ENCODE results near the gene EN1.

The EN1 gene

DNA sequence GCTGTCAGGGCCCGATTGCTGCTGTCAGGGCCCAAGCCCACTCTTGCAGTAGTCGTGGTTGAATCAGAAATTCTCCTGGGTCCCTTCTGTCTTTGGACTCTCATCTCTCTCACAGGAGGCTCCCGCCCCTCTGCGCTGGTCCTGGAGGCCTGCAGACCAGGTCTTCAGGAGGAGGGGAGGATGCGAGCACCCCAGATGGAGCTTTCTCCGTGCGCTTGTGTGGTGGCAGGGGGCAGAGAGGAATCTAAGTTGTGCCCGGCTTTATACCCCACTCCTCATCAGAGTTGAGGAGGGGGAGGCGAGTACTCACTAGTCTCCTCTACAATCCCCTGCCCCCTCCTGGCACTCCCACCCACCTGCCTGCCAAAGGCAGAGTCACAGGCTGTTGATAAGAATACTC, 10.4 kb downstream of the EN1 start:
- Histone ChIP-seq H3K4me3 (ENCODE audit: low read length) (no peak overlapping the region), H3K9ac (ENCODE audit: low read length) (no peak overlapping the region), H3K27ac (ENCODE audit: low read length) (no peak overlapping the region), H3K27me3 (ENCODE audit: control insufficient read depth, insufficient read depth, low read length) (peaks cover 100% of the 10 kb centered on the region), H3K4me1 (ENCODE audit: control insufficient read depth, low read depth, low read length) (peaks cover 13% of the 10 kb centered on the region), H3K9me3 (ENCODE audit: control insufficient read depth, low read depth, low read length) (no peaks in the 10 kb centered on the region), H3K36me3 (ENCODE audit: control insufficient read depth, low read depth, low read length) (no peaks in the 10 kb centered on the region)

DNA sequence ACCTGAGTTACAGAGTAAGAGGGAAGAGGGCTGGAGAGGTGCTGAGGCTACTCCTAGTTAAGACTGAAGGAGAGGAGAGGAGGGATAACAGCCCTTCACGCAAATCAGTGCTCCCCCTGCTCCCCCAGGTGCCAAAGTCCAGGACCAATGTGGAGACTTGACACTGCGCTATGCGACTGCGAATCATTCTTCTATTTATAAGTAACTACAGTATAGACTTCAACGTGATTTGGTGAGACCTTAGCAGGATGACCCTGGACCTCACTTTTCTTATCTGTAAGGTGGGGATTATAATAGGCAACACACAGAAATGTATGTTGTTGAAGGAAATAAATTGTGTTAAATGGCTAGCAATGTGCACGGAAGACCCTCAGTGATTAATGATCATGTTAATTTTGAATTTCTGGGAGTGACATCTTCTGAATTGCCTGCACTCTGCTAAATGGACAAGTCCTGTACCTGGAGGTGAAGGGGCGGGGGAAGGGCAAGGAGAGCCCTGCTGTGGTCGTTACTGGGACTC, 11.0 kb downstream of the EN1 start:
- H3K4me1 ChIP-seq (ENCODE audit: control insufficient read depth, low read depth, low read length) = peaks cover 9% of the 10 kb centered on the region
- H3K36me3 ChIP-seq (ENCODE audit: control insufficient read depth, low read depth, low read length) = no peaks in the 10 kb centered on the region
- H3K9ac ChIP-seq (ENCODE audit: low read length) = no peak overlapping the region
- H3K27me3 ChIP-seq (ENCODE audit: control insufficient read depth, insufficient read depth, low read length) = peaks cover 100% of the 10 kb centered on the region
- H3K4me3 ChIP-seq (ENCODE audit: low read length) = peak overlapping the region; percentile 52
- no peaks in the 10 kb centered on the region for H3K9me3 ChIP-seq (ENCODE audit: control insufficient read depth, low read depth, low read length)
- no peak overlapping the region for H3K27ac ChIP-seq (ENCODE audit: low read length)

DNA sequence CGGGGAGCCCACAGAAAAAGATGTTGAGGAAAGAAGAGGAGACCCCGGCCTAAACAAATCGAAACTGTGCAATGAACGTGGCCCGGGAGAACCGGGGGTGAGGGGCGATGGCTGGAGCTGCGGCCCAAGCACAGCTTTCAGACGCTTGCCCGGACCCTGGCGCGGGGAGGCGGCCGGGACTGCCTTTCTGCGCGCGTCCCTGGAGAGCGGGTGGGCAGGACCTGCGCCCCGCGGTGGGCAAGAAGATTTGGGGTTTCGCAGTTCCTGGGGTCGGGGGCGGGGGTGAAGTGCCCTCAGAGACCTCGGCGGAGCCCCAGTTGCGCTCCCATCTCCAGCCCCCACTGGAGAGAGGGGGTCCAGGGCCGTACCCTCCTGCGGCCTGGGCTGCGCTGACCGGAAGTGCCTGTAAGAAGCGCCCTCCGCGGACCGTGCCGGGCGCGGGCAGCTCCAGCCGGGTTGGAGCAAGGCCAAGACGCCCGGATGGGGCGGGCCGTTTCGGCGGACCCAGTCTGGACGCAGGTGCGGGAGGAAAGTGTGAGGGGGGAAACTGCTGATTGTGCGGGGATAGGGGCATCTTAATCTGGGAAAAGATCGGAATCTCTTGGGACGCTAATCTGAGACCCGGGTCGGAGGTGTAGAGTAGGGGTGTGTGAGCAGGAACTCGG, 11.6 kb downstream of the EN1 start:
- peak overlapping the region; percentile 52 for H3K4me3 ChIP-seq (ENCODE audit: low read length)
- H3K36me3 ChIP-seq (ENCODE audit: control insufficient read depth, low read depth, low read length) = no peaks in the 10 kb centered on the region
- H3K27ac ChIP-seq (ENCODE audit: low read length) = no peak overlapping the region
- peaks cover 9% of the 10 kb centered on the region for H3K4me1 ChIP-seq (ENCODE audit: control insufficient read depth, low read depth, low read length)
- peaks cover 100% of the 10 kb centered on the region for H3K27me3 ChIP-seq (ENCODE audit: control insufficient read depth, insufficient read depth, low read length)
- no peak overlapping the region for H3K9ac ChIP-seq (ENCODE audit: low read length)
- no peaks in the 10 kb centered on the region for H3K9me3 ChIP-seq (ENCODE audit: control insufficient read depth, low read depth, low read length)

DNA sequence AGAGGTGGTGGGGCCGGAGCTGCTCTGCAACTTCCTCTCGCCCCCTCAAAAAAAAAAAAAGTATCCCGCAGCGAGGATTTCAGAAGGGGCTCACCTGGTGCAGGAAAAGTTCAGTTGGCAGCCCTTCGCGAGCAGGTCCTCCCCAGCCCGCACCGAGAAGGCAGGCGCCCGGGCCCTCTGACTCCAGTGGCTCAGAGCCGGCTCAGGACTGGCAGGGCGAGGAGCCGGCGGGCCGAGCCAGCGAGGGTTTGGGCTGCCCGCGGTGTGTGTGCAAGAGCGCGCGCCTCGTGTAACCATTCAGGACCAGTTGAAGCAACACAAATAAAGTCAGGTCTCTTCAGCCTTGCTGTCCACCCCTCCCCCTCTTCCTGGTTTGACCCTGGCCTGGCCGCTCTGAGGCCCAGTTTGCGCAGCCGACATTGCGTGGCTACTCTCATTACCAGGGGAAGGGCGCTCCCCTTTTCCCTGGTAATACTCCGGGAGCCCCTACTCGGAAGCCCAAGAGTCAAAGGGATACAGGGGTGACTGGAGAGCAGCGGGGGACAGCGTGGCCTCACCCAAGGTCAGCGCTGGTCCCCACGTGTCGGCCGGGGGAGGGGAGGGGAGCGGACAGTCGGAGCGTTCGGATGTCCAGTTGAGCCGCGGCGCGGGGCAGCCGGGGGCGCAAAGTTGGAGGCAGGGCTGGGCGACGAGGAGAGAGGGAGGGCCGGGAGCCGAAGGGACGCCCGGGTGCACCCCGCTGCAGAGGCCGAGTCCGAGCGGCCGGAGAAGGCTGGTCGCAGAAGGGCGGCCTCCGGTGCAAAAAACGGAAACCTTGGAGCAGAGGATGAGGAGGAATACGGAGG, 12.3 kb downstream of the EN1 start:
- no peak overlapping the region for H3K27ac ChIP-seq (ENCODE audit: low read length)
- no peaks in the 10 kb centered on the region for H3K9me3 ChIP-seq (ENCODE audit: control insufficient read depth, low read depth, low read length)
- H3K27me3 ChIP-seq (ENCODE audit: control insufficient read depth, insufficient read depth, low read length) = peaks cover 100% of the 10 kb centered on the region
- H3K36me3 ChIP-seq (ENCODE audit: control insufficient read depth, low read depth, low read length) = no peaks in the 10 kb centered on the region
- H3K4me3 ChIP-seq (ENCODE audit: low read length) = peak overlapping the region; percentile 52
- peaks cover 9% of the 10 kb centered on the region for H3K4me1 ChIP-seq (ENCODE audit: control insufficient read depth, low read depth, low read length)
- H3K9ac ChIP-seq (ENCODE audit: low read length) = no peak overlapping the region

DNA sequence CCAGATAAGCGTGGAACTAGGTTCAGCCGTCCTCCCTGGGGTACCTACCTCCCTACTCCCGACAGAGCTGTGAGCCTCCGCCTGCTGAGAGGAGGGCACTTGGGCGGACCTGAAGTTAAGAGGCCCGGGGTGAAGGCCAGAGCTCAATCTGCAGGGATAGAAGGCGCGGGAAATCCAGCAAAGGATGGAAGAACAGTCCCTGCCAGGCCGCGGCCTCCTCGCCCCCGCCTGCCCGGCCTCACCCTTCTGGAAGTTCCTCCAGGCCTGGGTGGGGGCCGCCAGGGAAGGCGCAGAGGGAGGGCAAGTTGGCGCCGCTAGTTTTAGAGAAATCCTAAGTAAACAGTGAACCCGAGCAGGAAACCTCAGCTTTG, 13.0 kb downstream of the EN1 start:
- Histone ChIP-seq H3K4me1 (ENCODE audit: control insufficient read depth, low read depth, low read length) (peaks cover 9% of the 10 kb centered on the region), H3K9ac (ENCODE audit: low read length) (no peak overlapping the region), H3K36me3 (ENCODE audit: control insufficient read depth, low read depth, low read length) (no peaks in the 10 kb centered on the region), H3K27me3 (ENCODE audit: control insufficient read depth, insufficient read depth, low read length) (peaks cover 100% of the 10 kb centered on the region), H3K4me3 (ENCODE audit: low read length) (peak overlapping the region; percentile 52), H3K9me3 (ENCODE audit: control insufficient read depth, low read depth, low read length) (no peaks in the 10 kb centered on the region), H3K27ac (ENCODE audit: low read length) (no peak overlapping the region)

DNA sequence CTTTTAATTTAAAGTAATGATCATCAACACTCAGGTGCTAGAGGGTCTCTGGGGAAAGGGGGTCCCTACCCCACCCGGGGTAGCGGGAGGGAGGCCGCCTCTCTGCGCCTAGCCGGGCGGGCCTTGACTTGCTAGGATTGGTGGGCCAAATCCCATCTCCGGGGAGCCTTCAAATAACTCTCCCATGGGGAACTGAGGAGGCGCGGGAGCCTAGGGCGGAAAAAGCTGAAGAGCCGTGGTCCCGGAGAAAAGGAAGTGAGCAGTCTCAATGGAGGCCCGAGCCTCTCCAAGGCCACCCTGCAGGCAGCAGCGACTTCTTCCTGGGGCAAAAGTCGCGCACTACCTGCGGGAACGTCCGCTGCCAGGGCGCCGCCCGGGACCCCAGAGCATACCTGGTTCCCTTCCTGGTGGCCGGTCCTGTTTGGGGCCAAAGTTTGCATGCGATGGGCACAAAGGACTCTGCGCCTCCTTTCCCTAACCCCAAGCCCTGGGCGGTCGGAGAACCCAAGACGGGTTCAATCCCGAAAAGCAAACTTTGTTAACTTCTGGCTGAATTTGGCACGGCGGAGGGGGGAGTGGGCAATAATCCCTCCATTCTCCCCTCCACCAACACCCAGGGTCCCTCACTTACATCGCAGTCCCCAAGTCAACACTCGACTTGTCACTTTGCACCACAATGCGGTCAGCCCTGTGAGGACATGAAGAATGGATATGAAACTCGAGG, 13.6 kb downstream of the EN1 start:
- Histone ChIP-seq H3K4me3 (ENCODE audit: low read length) (peak overlapping the region; percentile 52), H3K27me3 (ENCODE audit: control insufficient read depth, insufficient read depth, low read length) (peaks cover 100% of the 10 kb centered on the region), H3K4me1 (ENCODE audit: control insufficient read depth, low read depth, low read length) (peaks cover 9% of the 10 kb centered on the region), H3K27ac (ENCODE audit: low read length) (no peak overlapping the region), H3K9me3 (ENCODE audit: control insufficient read depth, low read depth, low read length) (no peaks in the 10 kb centered on the region), H3K9ac (ENCODE audit: low read length) (no peak overlapping the region), H3K36me3 (ENCODE audit: control insufficient read depth, low read depth, low read length) (no peaks in the 10 kb centered on the region)

DNA sequence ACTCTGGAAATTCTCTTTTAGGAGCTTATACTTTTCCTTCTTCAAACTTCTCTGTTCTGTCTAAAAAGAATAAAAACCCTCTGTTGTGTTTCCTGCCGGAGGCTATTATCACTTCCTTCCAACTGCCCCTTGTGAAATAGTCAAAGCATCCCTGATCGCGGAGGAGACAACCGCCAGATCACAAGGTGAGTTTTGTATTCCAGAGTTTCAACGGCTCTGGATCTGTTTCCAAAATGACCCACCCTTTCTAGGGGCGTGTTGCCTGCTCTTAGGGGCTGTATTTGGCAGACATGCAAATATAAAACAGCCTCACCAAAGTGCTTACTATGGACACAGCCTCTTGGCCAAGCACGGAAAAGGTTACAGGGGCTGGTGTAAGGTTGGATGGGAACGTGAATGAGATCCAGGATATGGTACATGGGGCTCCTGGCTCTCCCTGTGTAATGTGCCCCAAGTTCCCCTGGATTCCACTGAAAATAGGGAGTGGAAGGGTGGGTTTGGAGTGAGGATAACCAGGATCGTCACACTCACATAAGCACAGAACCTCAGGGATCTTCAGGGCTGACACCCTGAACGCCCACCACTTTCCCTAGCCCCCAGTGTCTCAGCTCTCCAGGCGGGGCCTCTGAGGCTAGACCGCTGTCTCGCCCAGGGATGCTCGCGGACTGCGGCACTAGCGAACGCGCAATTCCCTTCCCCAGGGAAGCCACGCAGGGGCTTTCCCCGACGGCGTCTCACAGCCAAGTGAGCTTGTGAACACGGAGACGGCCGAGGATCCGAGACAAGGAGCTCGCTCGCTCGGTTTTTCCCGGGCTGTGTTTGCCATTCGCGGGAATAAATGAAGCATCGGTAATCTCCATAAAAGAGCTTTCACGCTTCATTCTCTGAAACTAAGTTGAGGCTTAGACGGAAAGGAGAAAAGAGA, 14.4 kb downstream of the EN1 start:
- Histone ChIP-seq H3K27me3 (ENCODE audit: control insufficient read depth, insufficient read depth, low read length) (peaks cover 96% of the 10 kb centered on the region), H3K4me3 (ENCODE audit: low read length) (peak overlapping the region; percentile 32)

DNA sequence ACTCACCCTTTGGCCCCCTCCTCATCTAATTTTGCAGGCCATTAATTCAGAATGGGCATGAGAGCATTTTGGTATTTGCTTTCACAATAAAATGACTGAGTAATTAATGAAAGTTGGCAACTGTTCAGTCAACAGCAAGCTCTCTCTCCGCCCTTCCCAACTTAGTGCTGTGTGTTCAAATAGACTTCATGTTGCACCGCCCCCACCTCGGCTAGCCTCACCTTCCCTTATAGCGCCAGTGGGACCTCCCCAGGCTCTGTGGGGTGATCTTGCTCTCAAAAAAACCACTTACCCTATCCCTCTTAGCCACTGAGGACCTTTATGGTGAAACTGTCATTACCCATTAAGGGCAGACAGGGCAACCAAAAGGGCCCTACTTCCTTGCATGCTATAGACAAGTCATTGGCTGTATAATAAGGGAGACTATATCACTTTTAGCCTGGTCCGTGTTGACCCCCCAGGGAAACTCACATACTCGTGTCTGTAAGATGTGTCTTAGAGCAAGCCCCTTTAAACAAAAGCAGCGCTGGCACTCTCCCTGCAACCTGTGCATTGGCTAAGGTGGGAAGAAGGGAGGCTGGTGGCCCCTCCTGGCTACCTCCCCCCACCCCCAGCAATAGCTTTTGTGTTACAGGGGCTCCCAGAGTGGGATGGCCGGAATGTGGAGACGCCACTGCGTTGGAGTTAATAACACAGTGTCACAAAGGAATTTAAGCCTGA, 15.2 kb downstream of the EN1 start:
- Histone ChIP-seq H3K36me3 (ENCODE audit: control insufficient read depth, low read depth, low read length) (no peaks in the 10 kb centered on the region), H3K4me3 (ENCODE audit: low read length) (no peak overlapping the region), H3K9me3 (ENCODE audit: control insufficient read depth, low read depth, low read length) (no peaks in the 10 kb centered on the region), H3K27ac (ENCODE audit: low read length) (no peak overlapping the region), H3K27me3 (ENCODE audit: control insufficient read depth, insufficient read depth, low read length) (peaks cover 90% of the 10 kb centered on the region), H3K9ac (ENCODE audit: low read length) (no peak overlapping the region), H3K4me1 (ENCODE audit: control insufficient read depth, low read depth, low read length) (peaks cover 9% of the 10 kb centered on the region)

More for the DNA sequence above, 14.4 kb downstream of the EN1 start:
- H3K4me1 ChIP-seq (ENCODE audit: control insufficient read depth, low read depth, low read length) = peaks cover 9% of the 10 kb centered on the region
- no peaks in the 10 kb centered on the region for H3K9me3 ChIP-seq (ENCODE audit: control insufficient read depth, low read depth, low read length)
- no peaks in the 10 kb centered on the region for H3K36me3 ChIP-seq (ENCODE audit: control insufficient read depth, low read depth, low read length)
- H3K9ac ChIP-seq (ENCODE audit: low read length) = no peak overlapping the region
- H3K27ac ChIP-seq (ENCODE audit: low read length) = no peak overlapping the region

DNA sequence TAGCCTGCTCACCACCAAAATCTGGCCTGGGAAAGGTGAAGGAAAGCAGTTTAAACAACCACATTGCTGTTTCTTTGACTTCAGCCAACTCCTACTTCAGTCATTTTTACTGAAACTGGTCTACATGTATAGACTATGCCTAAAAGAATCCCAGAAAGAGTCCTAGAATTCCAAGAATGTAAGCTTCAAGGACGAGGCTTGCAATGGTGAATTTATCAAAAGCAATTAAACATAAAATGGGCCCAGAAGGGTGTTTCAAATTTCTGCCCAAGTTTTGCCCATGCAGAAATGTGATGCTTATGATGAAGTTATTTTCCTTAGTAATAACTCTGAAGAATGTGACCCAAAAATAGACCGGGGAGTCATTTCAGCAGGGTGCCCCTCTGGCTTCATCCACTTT, 16.6 kb downstream of the EN1 start:
- H3K36me3 ChIP-seq (ENCODE audit: control insufficient read depth, low read depth, low read length) = no peaks in the 10 kb centered on the region
- H3K4me3 ChIP-seq (ENCODE audit: low read length) = no peak overlapping the region
- H3K4me1 ChIP-seq (ENCODE audit: control insufficient read depth, low read depth, low read length) = peaks cover 9% of the 10 kb centered on the region
- peaks cover 80% of the 10 kb centered on the region for H3K27me3 ChIP-seq (ENCODE audit: control insufficient read depth, insufficient read depth, low read length)
- no peak overlapping the region for H3K9ac ChIP-seq (ENCODE audit: low read length)
- H3K27ac ChIP-seq (ENCODE audit: low read length) = no peak overlapping the region
- no peaks in the 10 kb centered on the region for H3K9me3 ChIP-seq (ENCODE audit: control insufficient read depth, low read depth, low read length)

DNA sequence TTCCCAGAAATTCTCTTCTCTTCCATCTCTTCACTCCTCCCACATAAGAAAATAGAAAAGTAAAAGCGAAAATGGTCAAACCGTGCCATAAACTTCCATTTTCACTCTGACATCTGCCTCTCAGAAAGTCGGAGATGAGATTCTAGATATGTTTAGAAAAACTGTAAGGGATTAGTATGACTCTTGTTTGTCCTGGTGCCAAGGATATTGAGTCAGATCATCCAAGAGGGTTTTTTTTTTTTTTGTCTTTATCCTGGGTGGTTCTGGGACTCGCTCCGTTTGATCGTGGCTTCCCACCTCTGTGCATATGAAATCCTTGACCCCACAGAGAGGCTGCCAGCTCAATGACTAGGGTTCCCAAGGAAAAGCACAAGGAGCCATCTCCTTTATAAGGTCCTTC, 17.3 kb downstream of the EN1 start:
- Histone ChIP-seq H3K27ac (ENCODE audit: low read length) (no peak overlapping the region), H3K9me3 (ENCODE audit: control insufficient read depth, low read depth, low read length) (no peaks in the 10 kb centered on the region), H3K4me1 (ENCODE audit: control insufficient read depth, low read depth, low read length) (peaks cover 9% of the 10 kb centered on the region), H3K27me3 (ENCODE audit: control insufficient read depth, insufficient read depth, low read length) (peaks cover 80% of the 10 kb centered on the region), H3K9ac (ENCODE audit: low read length) (no peak overlapping the region), H3K36me3 (ENCODE audit: control insufficient read depth, low read depth, low read length) (no peaks in the 10 kb centered on the region), H3K4me3 (ENCODE audit: low read length) (no peak overlapping the region)
